ENCODE measurements around the gene CC2D2B. TPM values are rescaled to one million over a fixed set of nuclear protein-coding genes. Genes with fewer than 3 reads are reported as not detected.
"Not testable (repeated sequence)": the region's sequence is repeated elsewhere in the genome, so short reads cannot be mapped to it uniquely, and the experiment has no call there.

CC2D2B gene, protein sequence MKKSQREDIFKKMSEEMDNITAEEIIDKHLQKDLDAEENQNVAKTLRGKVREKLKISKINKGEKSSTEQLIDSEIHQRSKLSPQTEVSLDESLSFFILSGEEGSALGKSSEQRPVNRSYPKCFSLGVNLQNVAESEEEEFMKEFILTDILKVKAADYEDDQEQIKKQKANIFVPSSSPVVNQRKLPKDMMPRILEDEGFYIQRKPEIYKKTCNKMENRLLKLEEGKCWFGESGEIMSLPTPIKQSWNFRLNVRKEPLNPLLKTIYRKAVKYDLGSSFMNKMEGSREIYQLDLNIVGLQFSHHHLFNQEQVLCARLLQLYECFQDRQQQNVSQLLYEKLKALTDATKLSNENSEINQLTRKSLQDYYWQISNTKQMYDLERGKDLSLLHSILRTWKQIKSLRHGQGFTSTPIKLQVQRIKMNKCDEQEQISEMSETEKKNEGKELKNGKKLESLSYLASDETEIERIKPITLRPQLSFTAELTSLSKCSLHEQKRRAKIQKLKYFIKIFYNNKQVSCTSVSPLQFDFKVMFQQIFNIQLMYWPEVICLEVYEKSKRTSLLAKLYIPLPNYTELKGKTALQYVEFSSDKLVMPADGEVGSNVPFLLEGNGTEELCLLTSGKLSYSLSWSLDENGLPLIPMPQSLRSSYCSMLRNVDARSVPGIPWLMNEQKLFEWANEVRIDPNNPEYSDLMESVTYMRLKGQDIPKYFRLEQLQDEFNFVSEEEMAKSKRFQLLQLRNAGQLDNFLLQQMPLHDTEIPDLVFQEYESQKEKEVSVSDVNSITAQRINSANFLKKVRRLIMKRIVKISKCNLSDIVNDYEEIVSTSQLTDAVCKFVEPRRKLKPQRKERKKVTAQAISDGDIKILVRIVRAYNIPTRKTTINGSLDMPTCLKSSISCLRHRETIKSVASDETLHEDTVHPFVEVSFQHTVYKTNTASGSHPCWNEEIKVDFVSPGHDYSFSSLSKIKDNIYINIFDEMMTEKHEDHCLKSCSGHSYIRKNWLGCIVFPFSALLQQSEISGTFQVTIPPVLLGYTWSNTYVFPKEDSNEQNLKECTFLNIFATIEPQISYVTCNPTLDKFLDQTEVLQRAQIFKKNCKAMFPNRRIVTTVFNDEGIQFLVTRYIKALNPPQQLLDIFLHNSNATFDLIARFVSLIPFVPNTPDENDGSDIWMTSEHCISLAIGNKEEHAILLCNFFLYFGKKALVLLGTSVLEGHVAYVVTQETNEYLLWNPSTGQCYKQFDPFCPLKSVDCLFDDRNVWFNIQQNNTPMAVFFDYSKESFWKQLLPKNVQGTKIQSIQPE (N-terminal part only)
- 0.09 and 0.12 TPM in 2 replicates for total RNA-seq (2014; rRNA removed; shearing (Covaris generic))

DNA sequence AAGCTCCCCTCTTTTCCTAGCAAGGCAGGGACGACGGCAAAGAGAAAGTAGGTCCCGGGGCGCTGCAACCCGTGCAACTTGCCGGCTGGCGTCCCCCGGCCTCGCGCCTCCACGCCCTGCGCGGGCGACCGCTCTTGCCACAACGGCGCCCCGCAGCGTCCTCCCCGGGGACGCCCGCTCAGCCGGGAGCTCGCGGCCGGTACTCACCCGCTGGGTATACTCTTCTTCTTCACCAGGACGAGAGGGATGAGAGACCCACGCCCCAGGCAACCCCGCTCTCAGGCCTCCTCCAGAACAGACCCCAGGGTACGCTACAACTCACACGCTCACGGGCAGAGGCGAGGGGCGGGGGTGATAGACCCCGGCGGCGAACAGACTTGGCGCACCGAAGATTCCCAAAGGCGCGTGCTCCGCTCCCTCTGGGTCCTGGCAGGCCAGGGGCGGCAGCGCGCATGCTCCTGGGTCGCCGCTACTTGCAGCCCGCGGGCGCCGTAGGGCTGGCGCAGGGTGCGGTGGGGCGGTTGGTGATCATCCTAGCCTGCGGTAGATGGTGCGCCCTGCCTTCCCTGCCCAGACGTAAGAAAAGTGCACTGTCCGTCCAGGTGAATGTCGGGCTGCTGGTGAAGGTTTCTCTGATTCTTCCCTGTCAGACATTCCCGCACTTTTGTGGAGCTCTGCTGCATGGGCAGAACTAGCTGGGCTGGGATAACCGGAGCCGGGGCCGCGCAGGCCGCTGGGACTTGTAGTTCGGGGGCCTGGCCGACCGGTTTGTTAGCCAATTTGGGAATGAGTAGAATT, at the start of gene CC2D2B:
Gene CC2D2B, plus strand, starts transcription at position 520 of the 798 bp plus-strand sequence. CDS start 3,349 bp downstream, outside the sequence.
- DNase-seq (ENCODE audit: low spot score): peak; percentile 75

DNA sequence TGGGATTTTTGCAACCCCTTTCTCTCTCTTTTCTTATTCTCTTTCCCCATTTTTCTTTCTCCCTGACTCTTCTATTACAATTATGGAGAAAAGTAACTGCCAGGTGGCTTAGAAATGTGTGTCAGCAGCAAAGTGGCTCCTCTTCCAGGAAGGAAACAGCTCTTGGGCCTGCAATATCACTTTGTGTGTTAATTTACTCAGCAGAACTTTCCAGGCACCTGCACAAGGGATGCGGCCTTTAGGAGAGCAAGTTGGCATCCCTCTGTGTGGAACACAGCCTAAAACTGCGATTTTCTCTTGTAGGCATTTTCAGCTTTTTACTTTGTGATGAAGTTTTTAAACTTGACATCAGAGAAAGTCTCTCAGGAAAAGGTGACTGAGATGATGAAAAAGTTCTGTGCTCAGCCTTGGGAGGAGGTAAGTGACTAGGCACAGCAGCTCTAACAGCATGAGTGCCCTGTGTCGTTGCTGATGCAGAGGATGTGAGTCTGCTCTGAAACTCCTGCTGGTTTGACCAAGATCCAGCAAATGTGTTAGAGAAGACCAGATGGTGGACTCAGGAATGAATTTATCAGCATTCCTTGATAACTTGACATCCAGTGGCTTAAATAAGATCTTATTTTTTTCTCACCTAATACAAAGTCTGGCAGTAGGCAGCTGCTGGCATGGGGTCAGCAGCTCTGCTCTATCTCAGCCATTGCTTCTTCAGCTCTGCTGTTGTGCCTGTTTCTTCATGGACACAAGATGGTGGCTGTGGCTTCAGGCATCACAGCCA, 47.4 kb upstream of the CC2D2B start:
- no peak for DNase-seq (ENCODE audit: low spot score)

DNA sequence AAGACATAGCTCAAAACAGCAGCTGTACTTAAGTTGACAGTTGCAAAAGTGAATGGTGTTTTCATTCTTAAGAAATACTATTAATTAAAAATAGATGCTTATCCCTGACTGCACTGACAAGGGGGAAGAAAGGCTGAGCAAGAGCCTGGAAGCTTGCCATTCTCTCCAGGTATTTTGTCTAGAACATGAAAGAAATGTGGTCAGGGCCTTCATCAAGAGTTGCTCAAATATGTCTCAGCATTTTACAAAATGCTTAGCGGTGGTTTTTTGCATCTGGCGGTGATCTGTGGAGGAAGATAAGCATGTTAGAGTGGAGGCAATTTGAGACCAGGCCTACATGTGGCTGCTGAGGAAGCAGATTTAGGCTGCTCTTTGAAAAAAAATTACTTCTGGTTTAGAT, 46.4 kb upstream of the CC2D2B start:
- no peak for DNase-seq (ENCODE audit: low spot score)

DNA sequence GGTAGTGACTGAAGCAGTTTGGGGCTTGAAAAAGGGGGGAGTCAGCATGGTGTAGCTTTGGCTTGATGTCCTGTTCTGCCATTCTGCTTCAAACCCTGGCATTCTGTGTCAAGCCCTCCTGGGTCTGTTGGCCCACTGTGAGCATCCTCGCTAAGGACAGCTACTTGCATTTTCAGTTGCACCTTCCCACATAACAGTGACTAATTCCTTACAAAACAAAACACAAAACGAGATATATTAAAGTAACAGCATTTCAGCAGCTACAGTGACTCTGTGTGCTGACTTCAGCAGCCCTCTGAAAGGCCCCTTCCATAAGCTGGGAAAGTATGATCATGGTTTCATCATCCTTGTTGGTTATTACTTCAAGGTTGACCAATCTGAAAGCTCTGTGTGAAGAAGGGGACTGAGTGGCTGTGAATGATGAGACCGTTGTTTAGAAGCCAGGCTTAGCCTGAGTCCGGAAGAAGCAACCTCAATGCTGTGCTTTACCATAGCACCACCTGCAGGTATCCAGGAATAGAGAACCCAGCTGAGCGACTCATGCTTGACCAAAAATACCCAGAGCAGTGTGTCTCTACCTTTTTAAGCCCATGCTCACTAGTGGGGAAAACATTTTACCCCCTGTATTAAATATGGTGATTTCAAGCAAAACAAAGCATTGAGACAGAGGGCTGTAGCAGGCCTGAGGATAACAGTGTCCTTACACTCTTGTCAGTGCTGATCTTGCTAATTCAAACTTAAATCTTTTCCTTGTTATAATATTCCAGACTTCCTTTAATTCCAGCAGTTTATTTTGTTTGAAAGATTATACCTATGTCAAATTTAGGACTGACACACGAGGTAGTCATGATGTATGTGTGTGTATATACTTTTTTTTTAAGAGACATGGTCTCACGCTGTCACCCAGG, 42.6 kb upstream of the CC2D2B start:
- peak; percentile 62 for DNase-seq (ENCODE audit: low spot score)

DNA sequence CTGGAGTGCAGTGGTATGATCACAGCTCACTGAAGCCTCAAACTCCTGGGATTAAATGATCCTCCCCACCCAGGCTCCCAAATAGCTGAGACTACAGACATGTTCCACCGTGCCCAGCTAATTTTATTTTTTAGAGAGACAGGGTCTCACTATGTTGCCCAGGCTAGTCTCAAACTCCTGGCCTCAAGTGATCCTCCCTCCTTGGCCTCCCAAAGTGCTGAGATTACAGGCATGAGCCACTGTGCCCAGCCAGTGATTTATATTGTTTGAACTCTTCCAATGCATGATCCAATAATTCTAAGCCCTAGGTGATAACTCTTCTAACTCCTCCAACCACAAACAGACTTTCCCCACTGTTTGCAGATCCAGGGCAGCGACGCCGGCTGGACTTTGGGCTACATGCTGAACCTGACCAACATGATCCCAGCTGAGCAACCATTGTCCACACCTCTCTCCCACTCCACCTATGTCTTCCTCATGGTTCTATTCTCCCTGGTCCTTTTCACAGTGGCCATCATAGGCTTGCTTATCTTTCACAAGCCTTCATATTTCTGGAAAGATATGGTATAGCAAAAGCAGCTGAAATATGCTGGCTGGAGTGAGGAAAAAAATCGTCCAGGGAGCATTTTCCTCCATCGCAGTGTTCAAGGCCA, 41.8 kb upstream of the CC2D2B start:
- DNase-seq (ENCODE audit: low spot score): no peak

DNA sequence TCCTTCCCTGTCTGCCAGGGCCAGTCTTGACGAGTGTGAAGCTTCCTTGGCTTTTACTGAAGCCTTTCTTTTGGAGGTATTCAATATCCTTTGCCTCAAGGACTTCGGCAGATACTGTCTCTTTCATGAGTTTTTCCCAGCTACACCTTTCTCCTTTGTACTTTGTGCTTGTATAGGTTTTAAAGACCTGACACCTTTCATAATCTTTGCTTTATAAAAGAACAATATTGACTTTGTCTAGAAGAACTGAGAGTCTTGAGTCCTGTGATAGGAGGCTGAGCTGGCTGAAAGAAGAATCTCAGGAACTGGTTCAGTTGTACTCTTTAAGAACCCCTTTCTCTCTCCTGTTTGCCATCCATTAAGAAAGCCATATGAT, 41.3 kb upstream of the CC2D2B start:
- DNase-seq (ENCODE audit: low spot score): no peak

DNA sequence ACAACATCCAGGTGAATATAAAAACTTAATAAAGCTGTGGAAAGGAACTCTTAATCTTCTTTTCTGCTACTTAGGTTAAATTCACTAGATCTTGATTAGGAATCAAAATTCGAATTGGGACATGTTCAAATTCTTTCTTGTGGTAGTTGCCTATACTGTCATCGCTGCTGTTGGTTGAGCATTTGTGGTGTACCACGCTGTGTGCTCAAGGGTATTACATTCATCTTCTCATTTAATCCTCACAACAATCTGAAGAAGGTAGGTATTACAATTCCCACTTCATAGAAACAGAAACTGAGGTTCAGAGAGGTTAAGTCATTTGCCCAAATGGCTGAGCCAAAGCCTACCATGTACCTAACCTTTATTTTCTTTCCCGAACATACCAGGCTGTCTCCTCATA, 39.9 kb upstream of the CC2D2B start:
- DNase-seq (ENCODE audit: low spot score): no peak

DNA sequence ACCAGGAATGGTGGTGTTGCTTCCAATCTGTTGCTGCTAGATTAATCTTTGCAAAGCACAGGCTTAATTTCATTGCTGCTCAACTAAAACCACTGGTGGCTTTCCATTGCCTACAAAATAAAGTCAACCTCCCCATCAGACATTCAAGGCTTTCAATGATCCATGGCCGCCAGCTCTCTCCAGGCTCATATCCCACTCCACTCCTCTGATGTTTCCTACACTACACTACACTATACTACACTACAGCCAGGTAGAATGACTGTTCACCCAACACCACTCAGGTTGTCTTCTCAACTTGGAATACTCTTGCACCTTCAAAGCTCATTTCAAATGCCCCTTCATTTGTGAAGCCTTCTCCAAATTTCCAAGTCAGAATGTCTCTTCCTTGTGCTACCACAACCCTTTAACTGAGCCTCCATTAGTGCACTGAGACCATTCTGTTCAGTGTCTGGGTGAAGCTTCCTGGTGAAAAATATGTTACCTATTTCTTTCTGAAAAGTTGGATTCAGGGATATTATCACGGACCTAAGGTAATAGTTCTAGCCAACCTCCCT, 35.5 kb upstream of the CC2D2B start:
- no peak for DNase-seq (ENCODE audit: low spot score)

DNA sequence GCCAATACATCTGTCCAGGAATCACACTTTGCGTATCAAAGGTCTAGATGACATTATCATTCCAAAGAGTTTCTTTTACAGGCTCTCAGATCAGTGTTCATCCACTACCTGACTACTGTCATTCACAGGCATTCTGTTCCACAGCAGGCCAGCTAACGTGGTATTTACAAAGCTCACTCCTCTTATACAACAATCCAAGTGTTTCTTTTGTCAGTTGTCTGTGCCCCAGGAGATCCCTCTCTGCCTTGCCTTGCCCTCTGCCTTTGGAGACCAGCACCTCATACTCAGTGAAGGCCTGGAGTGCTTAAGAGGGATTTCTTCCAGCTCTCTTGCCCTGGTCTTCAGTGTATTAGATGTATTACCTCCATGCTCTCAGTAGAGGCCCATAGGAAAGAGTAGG, 34.6 kb upstream of the CC2D2B start:
- no peak for DNase-seq (ENCODE audit: low spot score)

DNA sequence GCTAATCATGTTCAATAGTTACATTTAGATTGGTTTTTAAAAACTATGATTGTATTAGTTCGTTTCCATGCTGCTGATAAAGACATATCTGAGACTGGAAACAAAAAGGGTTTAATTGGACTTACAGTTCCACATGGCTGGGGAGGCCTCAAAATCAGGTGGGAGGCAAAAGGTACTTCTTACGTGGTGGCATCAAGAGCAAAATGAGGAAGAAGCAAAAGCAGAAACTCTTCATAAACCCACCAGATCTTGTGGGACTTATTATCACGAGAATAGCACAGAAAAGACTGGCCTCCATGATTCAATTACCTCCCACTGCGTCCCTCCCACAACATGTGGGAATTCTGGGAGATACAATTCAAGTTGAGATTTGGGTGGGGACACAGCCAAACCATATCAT, 34.1 kb upstream of the CC2D2B start:
- no peak for DNase-seq (ENCODE audit: low spot score)

DNA sequence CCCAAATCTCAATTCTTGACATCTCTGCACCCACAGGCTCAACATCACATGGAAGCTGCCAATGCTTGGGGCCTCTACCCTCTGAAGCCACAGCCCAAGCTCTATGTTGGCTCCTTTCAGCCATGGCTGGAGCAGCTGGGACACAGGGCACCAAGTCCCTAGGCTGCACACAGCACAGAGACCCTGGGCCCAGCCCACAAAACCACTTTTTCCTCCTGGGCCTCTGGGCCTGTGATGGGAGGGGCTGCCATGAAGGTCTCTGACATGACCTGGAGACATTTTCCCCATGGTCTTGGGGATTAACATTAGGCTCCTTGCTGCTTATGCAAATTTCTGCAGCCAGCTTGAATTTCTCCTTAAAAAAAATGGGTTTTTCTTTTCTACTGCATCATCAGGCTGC, 33.0 kb upstream of the CC2D2B start:
- not testable (repeated sequence) for DNase-seq (ENCODE audit: low spot score)

DNA sequence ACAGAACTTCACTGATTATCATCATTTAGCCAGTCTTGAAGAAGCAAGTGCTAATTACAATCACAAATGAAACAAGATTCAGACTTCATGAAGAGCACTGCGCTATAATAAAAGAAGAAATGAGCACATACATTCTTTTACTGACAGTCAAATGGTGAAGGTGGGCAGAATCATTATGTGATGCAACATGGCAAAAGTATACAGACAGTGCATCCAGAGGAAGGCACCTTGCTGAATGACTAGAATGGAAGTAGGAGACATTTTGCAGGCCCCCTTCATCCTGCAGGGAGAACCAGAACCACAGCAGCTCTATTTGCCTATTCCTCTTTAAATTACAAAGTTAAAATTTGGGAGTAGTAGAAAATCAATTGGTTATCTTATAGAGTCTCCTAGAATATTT, 31.0 kb upstream of the CC2D2B start:
- no peak for DNase-seq (ENCODE audit: low spot score)

DNA sequence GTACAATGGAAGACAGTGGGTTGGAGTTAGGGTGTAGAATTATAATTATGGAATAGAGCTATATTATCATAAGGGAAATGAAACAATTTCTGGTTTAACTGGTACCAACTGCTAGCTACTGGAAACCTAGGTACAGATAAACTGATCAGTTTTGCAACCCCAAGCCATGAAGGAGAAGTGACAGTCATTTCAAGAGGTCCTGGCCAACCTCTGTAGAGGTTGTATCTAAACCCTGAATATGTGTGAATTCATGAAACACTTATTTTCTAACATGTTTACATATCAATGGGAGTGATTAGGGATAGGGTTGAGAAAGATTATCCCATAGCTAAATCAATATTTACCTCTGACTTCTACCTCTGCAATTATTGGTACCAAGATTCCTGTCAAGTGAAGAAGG, 29.9 kb upstream of the CC2D2B start:
- DNase-seq (ENCODE audit: low spot score): no peak

DNA sequence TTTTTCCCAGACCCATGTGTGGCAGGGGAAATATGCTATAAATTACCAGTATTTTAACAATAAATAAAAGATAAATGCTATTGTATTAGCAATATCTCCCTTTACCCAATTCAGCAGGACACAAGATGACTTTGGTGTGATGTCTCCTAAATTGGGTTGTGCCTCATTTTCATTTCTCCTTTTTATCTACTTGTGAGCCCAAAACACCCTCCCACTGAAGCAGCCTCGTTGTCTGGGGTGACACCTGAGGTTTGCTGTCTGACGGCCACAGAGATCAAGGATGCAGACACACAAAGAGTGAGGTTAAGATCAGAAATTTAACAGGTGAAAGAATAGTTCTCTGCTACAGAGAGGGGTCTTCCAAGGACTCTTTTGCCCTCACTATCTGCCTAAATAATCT, 27.1 kb upstream of the CC2D2B start:
- DNase-seq (ENCODE audit: low spot score): no peak

DNA sequence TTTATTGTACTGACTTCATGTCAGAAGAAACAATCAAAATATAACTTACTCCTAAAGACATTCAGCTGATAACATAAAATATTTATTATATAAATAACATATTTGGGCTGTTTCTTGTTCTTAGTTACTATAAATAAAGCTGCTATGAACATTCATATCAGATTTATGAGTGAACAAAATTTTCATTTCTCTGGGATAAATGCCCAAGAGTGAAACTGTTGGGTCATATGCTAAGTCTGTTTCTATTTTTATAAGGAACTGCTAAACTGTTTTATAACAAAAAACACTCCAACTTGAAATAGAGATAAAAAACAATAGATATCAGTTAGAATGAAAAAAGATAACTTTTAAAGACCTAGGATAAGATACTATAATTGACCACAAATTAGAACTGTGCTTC, 26.5 kb upstream of the CC2D2B start:
- DNase-seq (ENCODE audit: low spot score): no peak

DNA sequence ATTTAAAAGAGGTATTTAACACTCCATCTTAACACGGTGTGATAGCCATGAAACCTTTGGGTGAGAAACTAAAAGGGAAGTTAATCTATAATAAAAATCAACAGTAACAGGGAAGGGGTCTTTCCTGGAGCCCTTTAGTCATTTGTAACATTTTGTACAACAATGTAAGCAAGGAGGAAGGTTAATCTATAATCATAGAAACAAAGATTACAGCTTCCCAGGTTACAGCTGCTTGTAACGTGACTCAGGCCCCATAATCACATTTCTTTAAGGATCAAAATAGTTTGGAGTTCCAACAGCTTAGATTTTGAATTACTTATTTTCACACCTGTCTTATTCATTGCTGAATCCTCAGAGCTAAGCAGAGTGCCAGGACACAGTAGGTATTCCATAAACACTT, 17.9 kb upstream of the CC2D2B start:
- no peak for DNase-seq (ENCODE audit: low spot score)

DNA sequence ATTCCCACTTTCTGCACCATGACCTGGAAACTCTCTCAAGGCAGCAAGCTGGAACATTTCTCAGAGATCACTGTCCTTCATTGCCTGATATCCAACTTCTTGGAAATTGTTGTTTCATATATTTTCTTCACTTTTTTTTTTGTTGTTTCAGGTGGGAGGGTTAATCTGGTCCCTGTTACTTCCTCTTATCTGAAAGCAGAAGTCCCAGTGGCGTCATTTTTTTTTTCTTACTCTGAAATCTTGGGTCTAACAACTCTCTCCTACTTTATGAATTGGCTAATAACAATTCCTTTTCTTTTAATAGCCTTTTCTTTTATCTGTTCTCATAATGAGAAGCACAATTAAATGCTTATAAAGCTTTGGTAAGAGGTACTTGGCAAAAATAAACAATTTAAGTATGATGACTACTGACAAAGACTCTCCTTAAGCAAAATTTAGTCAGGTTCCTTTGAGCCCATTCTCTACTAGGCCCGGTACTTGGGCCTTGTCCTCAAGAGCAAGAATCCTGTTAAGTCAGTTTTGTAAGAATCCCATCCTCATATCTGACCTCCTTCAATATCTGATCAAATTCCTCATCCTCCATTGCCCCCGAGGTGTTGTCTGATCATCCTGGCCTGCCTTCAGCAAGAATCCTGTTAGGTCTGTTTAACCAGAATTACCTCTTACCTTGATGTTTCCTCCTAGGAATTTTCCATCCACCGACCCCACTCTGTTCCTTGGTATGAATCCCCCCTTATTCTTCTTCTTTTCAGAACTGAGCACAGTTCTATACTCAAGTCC, 11.5 kb upstream of the CC2D2B start:
- no peak for DNase-seq (ENCODE audit: low spot score)

All from A172 (cell line).